GM23338 (cell line): ENCODE results near the gene AK4. TPM values are rescaled to one million over a fixed set of nuclear protein-coding genes. Genes with fewer than 3 reads are reported as not detected.
A peak's percentile ranks its signal among the peaks of the same experiment; 100 is the strongest.

Source experiments
- ATAC-seq: fragments of 200-7000 bp; cut with Tn5 transposase; 3 replicates; pipeline ENCODE4 v1.9.1; 2020
- DNase-seq: peaks from one replicate; pipeline ENCODE4 v3.0.0-alpha.2; 2015; ENCODE audit warnings: low spot score
- H2AFZ ChIP-seq: fragments of 200-600 bp; sonication (generic); 2 replicates; pipeline ENCODE4 v1.8.0; 2016; ENCODE audit warnings: antibody characterized with exemption, mild to moderate bottlenecking, moderate library complexity
- H3F3A ChIP-seq: fragments of 200-600 bp; sonication (generic); replicated peaks from 2 replicates; pipeline ENCODE4 v1.8.0; 2017; ENCODE audit warnings: antibody characterized with exemption, mixed run types, low read depth
- H3K27ac ChIP-seq: fragments of 200-600 bp; sonication (generic); 2 replicates; pipeline ENCODE4 v1.6.1; 2016; ENCODE audit warnings: low read depth
- H3K27me3 ChIP-seq: fragments of 200-600 bp; sonication (generic); 2 replicates; pipeline ENCODE4 v1.8.0; 2016; ENCODE audit warnings: mild to moderate bottlenecking, mixed run types, moderate library complexity; ENCODE audit not compliant: insufficient read depth
- H3K36me3 ChIP-seq: fragments of 200-600 bp; sonication (generic); 2 replicates; pipeline ENCODE4 v1.8.0; 2016; ENCODE audit warnings: mild to moderate bottlenecking; ENCODE audit not compliant: insufficient read depth
- H3K4me1 ChIP-seq: fragments of 200-600 bp; sonication (generic); 2 replicates; pipeline ENCODE4 v1.8.0; 2016; ENCODE audit warnings: mild to moderate bottlenecking, moderate library complexity; ENCODE audit not compliant: insufficient read depth
- H3K4me2 ChIP-seq: fragments of 200-600 bp; sonication (generic); 2 replicates; pipeline ENCODE4 v1.7.1; 2017; ENCODE audit warnings: mixed run types
- H3K4me3 ChIP-seq: fragments of 200-600 bp; sonication (generic); 2 replicates; pipeline ENCODE4 v1.6.1; 2016; ENCODE audit warnings: mixed run types
- H3K79me2 ChIP-seq: fragments of 200-600 bp; sonication (generic); replicated peaks from 2 replicates; pipeline ENCODE4 v1.8.0; 2017; ENCODE audit warnings: mild to moderate bottlenecking; ENCODE audit not compliant: insufficient read depth
- H3K9me2 ChIP-seq: fragments of 200-600 bp; sonication (generic); 2 replicates; pipeline ENCODE4 v1.8.0; 2017; ENCODE audit not compliant: insufficient read depth
- H4K20me1 ChIP-seq: fragments of 200-600 bp; sonication (generic); replicated peaks from 2 replicates; pipeline ENCODE4 v1.8.0; 2017; ENCODE audit warnings: mild to moderate bottlenecking; ENCODE audit not compliant: insufficient read depth
- H3K27ac Mint-ChIP-seq: 2 replicates; pipeline ENCODE4 v1.8.0; 2020; ENCODE audit warnings: inconsistent platforms, mild to moderate bottlenecking, moderate library complexity, mixed read lengths
- H3K27me3 Mint-ChIP-seq: 3 replicates; pipeline ENCODE4 v1.8.0; 2022; ENCODE audit warnings: low read depth, mild to moderate bottlenecking, moderate library complexity, mixed read lengths, inconsistent platforms; ENCODE audit not compliant: insufficient read depth, poor library complexity
- H3K36me3 Mint-ChIP-seq: 3 replicates; pipeline ENCODE4 v1.8.0; 2021; ENCODE audit warnings: low read depth, mild to moderate bottlenecking, inconsistent platforms, moderate library complexity, mixed read lengths
- H3K4me1 Mint-ChIP-seq: 3 replicates; pipeline ENCODE4 v1.8.0; 2020; ENCODE audit warnings: mild to moderate bottlenecking, inconsistent platforms, mixed read lengths
- H3K4me3 Mint-ChIP-seq: 3 replicates; pipeline ENCODE4 v1.8.0; 2021; ENCODE audit warnings: moderate library complexity, mild to moderate bottlenecking, inconsistent platforms, mixed read lengths
- H3K9me3 Mint-ChIP-seq: 3 replicates; pipeline ENCODE4 v1.8.0; 2020; ENCODE audit warnings: moderate library complexity, mild to moderate bottlenecking, inconsistent platforms, mixed read lengths
- CREB1 ChIP-seq: fragments of 250-450 bp; sonication (Bioruptor Pico); IDR thresholded peaks from 2 replicates; pipeline ENCODE4 v1.5.0; 2020; ENCODE audit warnings: low read depth, mild to moderate bottlenecking, moderate library complexity
- EZH2 ChIP-seq: fragments of 200-600 bp; sonication (generic); IDR thresholded peaks from one replicate; pipeline ENCODE4 v1.8.0; 2017; ENCODE audit warnings: antibody characterized with exemption, mild to moderate bottlenecking, low read depth; ENCODE audit not compliant: unreplicated experiment
- EZH2phosphoT487 ChIP-seq: fragments of 200-600 bp; sonication (generic); IDR thresholded peaks from one replicate; pipeline ENCODE4 v1.8.1; 2018; ENCODE audit warnings: antibody characterized with exemption; ENCODE audit not compliant: unreplicated experiment
- JUNB ChIP-seq: IDR thresholded peaks from one replicate; pipeline ENCODE4 v1.6.1; 2016; ENCODE audit warnings: antibody characterized with exemption; ENCODE audit not compliant: unreplicated experiment
- NANOG ChIP-seq: IDR thresholded peaks from 2 replicates; pipeline ENCODE4 v1.6.1; 2016; ENCODE audit warnings: antibody characterized with exemption, borderline replicate concordance
- POLR2AphosphoS5 ChIP-seq: IDR thresholded peaks from 2 replicates; pipeline ENCODE4 v1.6.1; 2016; ENCODE audit warnings: antibody characterized with exemption, low read depth
- STAT1 ChIP-seq: IDR thresholded peaks from one replicate; pipeline ENCODE4 v1.6.1; 2016; ENCODE audit warnings: antibody characterized with exemption; ENCODE audit not compliant: unreplicated experiment
- ZNF114 ChIP-seq: fragments of 250-450 bp; sonication (Bioruptor Pico); IDR thresholded peaks from 2 replicates; pipeline ENCODE4 v1.5.0; 2020; ENCODE audit warnings: mild to moderate bottlenecking, moderate library complexity
- ZNF331 ChIP-seq: fragments of 250-450 bp; sonication (Bioruptor Pico); IDR thresholded peaks from 2 replicates; pipeline ENCODE4 v1.5.0; 2020; ENCODE audit warnings: low read depth, mild to moderate bottlenecking, moderate library complexity
- ZNF462 ChIP-seq: fragments of 250-450 bp; sonication (Bioruptor Pico); IDR thresholded peaks from 2 replicates; pipeline ENCODE4 v1.5.0; 2020; ENCODE audit warnings: mild to moderate bottlenecking, moderate library complexity
- polyA plus RNA-seq: library from polyadenylated mRNA; unstranded; fragments of >200 nt; fragmentation: Nextera tagmentation; extraction: Ambion mirVana; gene quantifications from 2 replicates; pipeline ENCODE4 v1.2.1, GENCODE V29; 2016
- total RNA-seq: library from RNA; depleted of rRNA; stranded (reverse); fragments of >200 nt; shearing (Covaris generic); gene quantifications from 2 replicates; pipeline ENCODE4 v1.2.3, GENCODE V29; 2014
- TF ChIP-seq, protein P1 (sequence below), 2 experiments: fragments of 200-600 bp in 1 of 2; sonication (generic) in 1 of 2; conservative IDR thresholded peaks; 2 replicates each; pipeline versions ENCODE4 v1.5.1 to v1.6.1; 2016 to 2017; ENCODE audit warnings: antibody characterized with exemption in 2 of 2, low read depth in 2 of 2, mild to moderate bottlenecking in 2 of 2, moderate library complexity in 1 of 2
- TF ChIP-seq, protein P2 (sequence below): IDR thresholded peaks from one replicate; pipeline ENCODE4 v1.6.1; 2018; ENCODE audit warnings: antibody characterized with exemption; ENCODE audit not compliant: unreplicated experiment
- TF ChIP-seq, protein P3 (sequence below): IDR thresholded peaks from 2 replicates; pipeline ENCODE4 v1.6.1; 2016; ENCODE audit warnings: antibody characterized with exemption

Gene AK4
- total and polyA plus RNA-seq, 2 experiments from 2014 or later: 123 to 127 TPM

DNA sequence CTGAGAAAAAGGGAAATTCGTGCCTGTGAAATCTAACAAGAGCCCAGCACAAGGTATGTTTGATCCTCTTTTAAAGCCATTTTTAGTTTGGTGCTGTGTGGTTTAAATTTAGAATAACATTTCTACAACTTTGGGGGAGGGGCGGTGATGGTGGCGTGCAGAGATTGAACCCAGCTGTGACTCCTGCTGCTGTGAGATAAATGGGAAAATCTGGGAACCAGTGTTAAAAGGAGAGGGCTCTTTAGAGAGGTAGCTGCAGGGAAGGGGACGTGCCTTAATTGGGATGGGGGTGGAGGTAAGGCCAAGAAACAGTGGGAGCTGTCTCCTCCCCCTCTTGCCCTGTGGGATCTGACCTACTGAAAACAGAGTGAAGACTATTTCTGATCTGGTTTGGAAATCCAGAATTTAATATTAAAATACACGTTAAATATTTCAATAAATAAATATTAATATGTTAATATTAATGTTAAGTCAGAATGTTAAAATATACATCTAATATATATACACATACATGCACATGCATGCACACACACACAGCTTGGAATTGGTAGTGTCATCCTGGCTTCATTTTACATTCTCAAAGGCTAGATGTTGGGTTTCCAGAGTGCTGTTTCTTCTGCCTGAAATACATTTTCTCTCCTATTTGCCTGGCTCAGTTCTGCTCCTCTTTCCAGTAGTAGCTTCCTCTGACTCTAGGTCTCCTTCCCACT lies 131.2 kb downstream of the AK4 start:
- ATAC-seq: peak; percentile 94
- TF ChIP-seq POLR2AphosphoS5 (no peak), EZH2phosphoT487 (no peak), ZNF462 (CRISPR knock-in tag) (no peak), ZNF331 (CRISPR knock-in tag) (no peak), ZNF114 (no peak), JUNB (no peak), CREB1 (CRISPR knock-in tag) (no peak), EZH2 (no peak), NANOG (no peak), STAT1 (no peak)
- TF ChIP-seq, protein P1, sequence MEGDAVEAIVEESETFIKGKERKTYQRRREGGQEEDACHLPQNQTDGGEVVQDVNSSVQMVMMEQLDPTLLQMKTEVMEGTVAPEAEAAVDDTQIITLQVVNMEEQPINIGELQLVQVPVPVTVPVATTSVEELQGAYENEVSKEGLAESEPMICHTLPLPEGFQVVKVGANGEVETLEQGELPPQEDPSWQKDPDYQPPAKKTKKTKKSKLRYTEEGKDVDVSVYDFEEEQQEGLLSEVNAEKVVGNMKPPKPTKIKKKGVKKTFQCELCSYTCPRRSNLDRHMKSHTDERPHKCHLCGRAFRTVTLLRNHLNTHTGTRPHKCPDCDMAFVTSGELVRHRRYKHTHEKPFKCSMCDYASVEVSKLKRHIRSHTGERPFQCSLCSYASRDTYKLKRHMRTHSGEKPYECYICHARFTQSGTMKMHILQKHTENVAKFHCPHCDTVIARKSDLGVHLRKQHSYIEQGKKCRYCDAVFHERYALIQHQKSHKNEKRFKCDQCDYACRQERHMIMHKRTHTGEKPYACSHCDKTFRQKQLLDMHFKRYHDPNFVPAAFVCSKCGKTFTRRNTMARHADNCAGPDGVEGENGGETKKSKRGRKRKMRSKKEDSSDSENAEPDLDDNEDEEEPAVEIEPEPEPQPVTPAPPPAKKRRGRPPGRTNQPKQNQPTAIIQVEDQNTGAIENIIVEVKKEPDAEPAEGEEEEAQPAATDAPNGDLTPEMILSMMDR (conservative IDR thresholded peaks at IDR 0.05; ENCODE audit: low read depth in 2 of 2): no peak
- TF ChIP-seq, protein P2, sequence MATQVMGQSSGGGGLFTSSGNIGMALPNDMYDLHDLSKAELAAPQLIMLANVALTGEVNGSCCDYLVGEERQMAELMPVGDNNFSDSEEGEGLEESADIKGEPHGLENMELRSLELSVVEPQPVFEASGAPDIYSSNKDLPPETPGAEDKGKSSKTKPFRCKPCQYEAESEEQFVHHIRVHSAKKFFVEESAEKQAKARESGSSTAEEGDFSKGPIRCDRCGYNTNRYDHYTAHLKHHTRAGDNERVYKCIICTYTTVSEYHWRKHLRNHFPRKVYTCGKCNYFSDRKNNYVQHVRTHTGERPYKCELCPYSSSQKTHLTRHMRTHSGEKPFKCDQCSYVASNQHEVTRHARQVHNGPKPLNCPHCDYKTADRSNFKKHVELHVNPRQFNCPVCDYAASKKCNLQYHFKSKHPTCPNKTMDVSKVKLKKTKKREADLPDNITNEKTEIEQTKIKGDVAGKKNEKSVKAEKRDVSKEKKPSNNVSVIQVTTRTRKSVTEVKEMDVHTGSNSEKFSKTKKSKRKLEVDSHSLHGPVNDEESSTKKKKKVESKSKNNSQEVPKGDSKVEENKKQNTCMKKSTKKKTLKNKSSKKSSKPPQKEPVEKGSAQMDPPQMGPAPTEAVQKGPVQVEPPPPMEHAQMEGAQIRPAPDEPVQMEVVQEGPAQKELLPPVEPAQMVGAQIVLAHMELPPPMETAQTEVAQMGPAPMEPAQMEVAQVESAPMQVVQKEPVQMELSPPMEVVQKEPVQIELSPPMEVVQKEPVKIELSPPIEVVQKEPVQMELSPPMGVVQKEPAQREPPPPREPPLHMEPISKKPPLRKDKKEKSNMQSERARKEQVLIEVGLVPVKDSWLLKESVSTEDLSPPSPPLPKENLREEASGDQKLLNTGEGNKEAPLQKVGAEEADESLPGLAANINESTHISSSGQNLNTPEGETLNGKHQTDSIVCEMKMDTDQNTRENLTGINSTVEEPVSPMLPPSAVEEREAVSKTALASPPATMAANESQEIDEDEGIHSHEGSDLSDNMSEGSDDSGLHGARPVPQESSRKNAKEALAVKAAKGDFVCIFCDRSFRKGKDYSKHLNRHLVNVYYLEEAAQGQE: no peak
- TF ChIP-seq, protein P3, sequence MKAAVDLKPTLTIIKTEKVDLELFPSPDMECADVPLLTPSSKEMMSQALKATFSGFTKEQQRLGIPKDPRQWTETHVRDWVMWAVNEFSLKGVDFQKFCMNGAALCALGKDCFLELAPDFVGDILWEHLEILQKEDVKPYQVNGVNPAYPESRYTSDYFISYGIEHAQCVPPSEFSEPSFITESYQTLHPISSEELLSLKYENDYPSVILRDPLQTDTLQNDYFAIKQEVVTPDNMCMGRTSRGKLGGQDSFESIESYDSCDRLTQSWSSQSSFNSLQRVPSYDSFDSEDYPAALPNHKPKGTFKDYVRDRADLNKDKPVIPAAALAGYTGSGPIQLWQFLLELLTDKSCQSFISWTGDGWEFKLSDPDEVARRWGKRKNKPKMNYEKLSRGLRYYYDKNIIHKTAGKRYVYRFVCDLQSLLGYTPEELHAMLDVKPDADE: no peak
- H3K9me2 ChIP-seq: no peaks in the 10 kb centered on the region; the same call in 1 of the 2 replicates
- Mint-ChIP-seq H3K27me3 (peaks cover 5% of the 10 kb centered on the region), H3K27ac (no peak overlapping the region), H3K36me3 (no peaks in the 10 kb centered on the region), H3K4me3 (peak overlapping the region; percentile 68), H3K4me1 (peaks cover 54% of the 10 kb centered on the region), H3K9me3 (no peaks in the 10 kb centered on the region)
- H3K27me3 ChIP-seq: peaks cover 7% of the 10 kb centered on the region; the same call in 1 of the 2 replicates
- no peaks in the 10 kb centered on the region for H3F3A ChIP-seq
- peak; percentile 80 for DNase-seq
- no peaks in the 10 kb centered on the region for H3K36me3 ChIP-seq
- H3K4me2 ChIP-seq: peak overlapping the region; percentile 71
- H3K27ac ChIP-seq: peak overlapping the region; percentile 21; the same call in 1 of the 2 replicates
- no peaks in the 10 kb centered on the region for H4K20me1 ChIP-seq
- no peaks in the 10 kb centered on the region for H3K79me2 ChIP-seq
- peak overlapping the region; percentile 46 for H3K4me3 ChIP-seq
- H3K4me1 ChIP-seq: peaks cover 33% of the 10 kb centered on the region
- H2AFZ ChIP-seq: no peak overlapping the region; the same call in 1 of the 2 replicates
